MM.1S (cell line): ENCODE results near the gene GBP4.

Experiments used
- EZH2 ChIP-seq: fragments of 300-600 bp; sonication (generic); optimal IDR thresholded peaks from 2 replicates; pipeline ENCODE3; 2017; ENCODE audit warnings: low read depth, mild to moderate bottlenecking, antibody characterized with exemption, low read length, mixed read lengths
- EZH2phosphoT487 ChIP-seq: fragments of 300-600 bp; sonication (generic); IDR thresholded peaks from 2 replicates; pipeline ENCODE4 v1.6.1; 2018; ENCODE audit warnings: antibody characterized with exemption, low read length
- TF ChIP-seq, protein P1 (sequence below): fragments of 300-600 bp; sonication (generic); IDR thresholded peaks from 2 replicates; pipeline ENCODE4 v1.5.1; 2016; ENCODE audit warnings: antibody characterized with exemption, low read length, mixed read lengths

DNA sequence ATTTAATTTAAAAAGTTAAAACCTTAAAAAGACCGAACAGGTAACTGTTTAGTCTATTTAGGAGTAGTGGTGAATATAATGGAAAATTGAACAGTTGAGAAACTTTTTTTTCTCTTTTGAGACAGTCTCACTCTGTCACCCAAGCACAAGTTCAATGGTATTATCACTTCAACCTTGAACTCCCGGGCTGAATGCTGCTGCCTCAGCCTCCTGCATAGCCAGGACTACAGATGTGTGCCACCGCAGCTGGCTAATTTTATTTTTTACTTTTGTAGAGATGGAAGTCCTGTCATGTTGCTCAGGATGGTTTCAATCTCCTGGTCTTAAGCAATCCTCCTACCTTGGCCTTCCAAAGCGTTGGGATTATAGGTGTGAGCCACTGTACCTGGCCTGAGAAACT lies 56.6 kb downstream of the GBP4 start:
- TF ChIP-seq EZH2phosphoT487: no peak
- TF ChIP-seq, protein P1, sequence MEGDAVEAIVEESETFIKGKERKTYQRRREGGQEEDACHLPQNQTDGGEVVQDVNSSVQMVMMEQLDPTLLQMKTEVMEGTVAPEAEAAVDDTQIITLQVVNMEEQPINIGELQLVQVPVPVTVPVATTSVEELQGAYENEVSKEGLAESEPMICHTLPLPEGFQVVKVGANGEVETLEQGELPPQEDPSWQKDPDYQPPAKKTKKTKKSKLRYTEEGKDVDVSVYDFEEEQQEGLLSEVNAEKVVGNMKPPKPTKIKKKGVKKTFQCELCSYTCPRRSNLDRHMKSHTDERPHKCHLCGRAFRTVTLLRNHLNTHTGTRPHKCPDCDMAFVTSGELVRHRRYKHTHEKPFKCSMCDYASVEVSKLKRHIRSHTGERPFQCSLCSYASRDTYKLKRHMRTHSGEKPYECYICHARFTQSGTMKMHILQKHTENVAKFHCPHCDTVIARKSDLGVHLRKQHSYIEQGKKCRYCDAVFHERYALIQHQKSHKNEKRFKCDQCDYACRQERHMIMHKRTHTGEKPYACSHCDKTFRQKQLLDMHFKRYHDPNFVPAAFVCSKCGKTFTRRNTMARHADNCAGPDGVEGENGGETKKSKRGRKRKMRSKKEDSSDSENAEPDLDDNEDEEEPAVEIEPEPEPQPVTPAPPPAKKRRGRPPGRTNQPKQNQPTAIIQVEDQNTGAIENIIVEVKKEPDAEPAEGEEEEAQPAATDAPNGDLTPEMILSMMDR: no peak
- TF ChIP-seq EZH2: no peak
